ENCODE measurements around the gene TAX1BP3.
A peak's percentile ranks its signal among the peaks of the same experiment; 100 is the strongest.
"Not testable (repeated sequence)": the region's sequence is repeated elsewhere in the genome, so short reads cannot be mapped to it uniquely, and the experiment has no call there.

The TAX1BP3 gene

GRCh38 chr17:3668279-3669084 lies at the start of gene TAX1BP3, which contains the start of gene EMC6:
TAX1BP3 (minus strand) TSS chr17:3668578; CDS start chr17:3668526, 52 bp downstream.
EMC6 (plus strand) TSS chr17:3668812; CDS start chr17:3669147, 335 bp downstream.
- peak; percentile 92 to 93 for DNase-seq

DNA sequence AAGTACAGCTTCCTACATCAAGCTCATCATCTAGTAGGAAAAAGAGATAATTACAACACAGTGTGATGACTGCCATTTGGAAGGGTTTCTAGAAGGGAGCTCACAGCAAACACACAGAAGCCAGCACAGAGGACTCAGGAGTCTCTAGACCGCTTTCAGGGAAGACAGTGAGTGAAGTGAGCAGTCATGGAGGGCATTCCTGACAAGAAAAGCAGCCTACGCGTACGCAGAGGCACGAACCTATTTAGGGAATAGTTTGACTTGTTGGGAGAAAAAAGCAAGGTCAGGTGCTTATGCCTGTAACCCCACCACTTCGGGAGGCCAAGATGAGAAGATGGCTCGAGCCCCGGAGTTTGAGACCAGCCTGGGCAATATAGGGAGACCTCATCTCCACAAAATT lies 46.9 kb upstream of the TAX1BP3 start:
- DNase-seq: no peak

DNA sequence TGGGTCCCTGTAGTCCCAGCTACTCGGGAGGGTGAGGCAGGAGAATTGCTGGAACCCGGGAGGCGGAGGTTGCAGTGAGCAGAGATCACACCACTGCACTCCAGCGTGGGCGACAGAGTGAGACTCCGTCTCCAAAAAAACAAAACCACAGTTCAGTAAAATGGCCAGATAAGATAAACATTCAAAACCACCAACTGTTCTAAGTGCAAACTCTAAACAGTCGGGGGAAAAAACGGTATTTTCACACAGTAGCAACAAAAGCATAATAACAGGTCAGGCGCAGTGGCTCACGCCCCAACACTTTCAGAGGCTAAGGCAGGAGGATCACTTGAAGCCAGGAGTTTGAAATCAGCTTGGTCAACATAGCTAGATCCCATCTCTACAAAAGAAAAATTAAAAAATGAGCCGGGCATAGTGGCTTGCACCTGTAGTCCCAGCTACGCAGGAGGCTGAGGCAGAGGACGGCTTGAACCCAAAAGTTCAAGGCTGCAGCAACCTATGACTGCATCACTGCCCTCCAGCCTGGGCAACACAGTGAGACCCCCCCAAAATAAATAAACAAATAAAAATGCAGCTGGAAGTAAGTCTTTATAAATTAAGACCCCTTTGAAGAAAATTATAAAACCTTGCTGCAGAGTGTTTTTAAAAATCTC lies 44.6 kb upstream of the TAX1BP3 start:
- no peak for DNase-seq

- no peak for DNase-seq
Measured at GRCh38 chr17:3710951-3711383, 42.6 kb upstream of the TAX1BP3 start.

- no peak for DNase-seq
Measured at GRCh38 chr17:3708366-3708765, 40.0 kb upstream of the TAX1BP3 start.

DNA sequence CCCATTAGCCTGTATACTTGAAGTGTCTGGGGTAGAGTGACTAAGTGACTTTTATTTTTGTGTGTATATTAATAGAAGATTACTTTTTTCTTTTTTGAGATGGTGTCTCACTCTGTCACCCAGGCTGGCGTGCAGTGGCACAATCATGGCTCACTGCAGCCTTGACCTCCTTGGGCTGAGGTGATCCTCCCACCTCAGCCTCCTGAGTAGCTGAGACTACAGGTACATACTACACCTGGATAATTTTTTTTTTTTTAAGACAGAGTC lies 37.3 kb upstream of the TAX1BP3 start:
- DNase-seq: not testable (repeated sequence)

DNA sequence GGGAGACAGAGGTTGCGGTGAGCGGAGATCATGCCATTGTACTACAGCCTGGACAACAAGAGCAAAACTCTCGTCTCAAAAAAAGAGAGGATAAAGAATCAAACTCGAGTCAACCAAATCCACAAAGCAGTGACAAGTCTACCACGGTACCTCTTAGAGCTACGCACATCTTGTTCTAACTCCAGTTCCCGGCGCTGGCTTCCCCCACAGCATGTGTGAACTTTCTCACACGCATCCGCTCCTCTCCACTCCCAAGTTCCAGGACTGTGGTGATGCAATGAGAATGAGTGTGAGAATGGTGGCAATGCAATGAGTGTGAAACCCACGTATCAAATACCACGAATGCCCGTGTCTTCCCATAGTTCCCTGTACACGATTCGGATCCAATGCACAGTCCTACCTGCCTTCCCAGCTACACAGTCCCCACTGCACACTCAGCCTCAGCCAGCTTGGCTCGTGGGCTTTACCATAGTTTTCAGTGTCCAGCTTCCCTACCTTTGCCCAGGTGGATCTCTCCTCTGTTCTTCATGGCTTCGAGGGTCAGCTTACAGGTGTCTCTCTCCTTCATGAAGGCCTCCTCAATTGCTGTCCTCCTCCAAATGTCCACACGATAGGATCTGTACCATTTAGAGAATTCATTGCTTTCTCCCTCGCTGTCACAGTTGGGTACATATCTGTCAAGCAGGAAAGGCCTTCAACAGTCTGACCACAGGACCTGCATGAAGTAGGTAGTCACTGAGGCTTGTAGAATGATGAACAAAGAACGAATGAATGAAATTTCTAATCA lies 36.7 kb upstream of the TAX1BP3 start:
- no peak for DNase-seq

- DNase-seq: not testable (repeated sequence)
Measured at GRCh38 chr17:3702041-3702539, 33.7 kb upstream of the TAX1BP3 start.

GRCh38 chr17:3699951-3700350 lies 31.6 kb upstream of the TAX1BP3 start:
- no peak for DNase-seq

DNA sequence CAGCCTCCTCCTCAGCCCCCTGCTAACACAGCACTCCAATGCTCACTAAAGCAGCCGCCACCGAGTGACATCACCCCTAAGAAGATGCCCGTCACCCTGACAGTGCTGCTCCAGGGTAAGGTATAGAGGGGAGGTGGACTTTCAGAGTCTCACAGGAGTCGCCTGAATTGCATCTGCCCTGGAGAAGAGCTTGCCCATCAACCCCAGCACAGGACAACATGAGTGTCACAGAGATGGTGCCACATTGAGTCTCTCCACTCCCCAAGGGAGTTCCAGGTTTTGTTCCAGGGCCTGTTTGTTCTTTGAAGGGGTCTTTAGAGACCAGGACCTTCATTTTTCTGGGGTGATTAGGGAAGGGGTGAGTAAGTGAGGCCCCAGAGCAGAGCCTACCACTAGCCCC lies 29.8 kb upstream of the TAX1BP3 start:
- DNase-seq: no peak

- DNase-seq: no peak
Measured at GRCh38 chr17:3697103-3697476, 28.7 kb upstream of the TAX1BP3 start.

GRCh38 chr17:3695723-3696411 lies 27.5 kb upstream of the TAX1BP3 start, which contains the start of gene P2RX5:
P2RX5 (minus strand) TSS chr17:3696155; CDS start chr17:3696005, 150 bp downstream.
- no peak for DNase-seq

GRCh38 chr17:3695129-3695722 lies 26.8 kb upstream of the TAX1BP3 start:
- DNase-seq: no peak

DNA sequence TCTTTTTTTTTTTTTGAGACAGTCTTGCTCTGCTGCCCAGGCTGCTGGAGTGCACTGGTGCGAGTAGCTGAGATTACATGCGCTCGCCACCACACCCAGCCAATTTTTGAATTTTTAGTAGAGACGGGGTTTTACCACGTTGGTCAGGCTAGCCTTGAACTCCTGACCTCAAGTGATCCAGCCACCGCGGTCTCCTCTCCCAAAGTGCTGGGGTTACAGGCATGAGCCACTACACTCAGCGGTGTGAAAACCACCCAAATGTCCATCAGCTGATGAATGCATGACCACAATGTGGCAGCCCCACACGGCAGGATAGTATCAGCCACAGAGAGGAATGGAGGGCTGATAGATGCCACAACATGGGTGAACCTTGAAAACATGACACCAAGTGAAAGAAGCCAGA lies 25.5 kb upstream of the TAX1BP3 start:
- no peak for DNase-seq

DNA sequence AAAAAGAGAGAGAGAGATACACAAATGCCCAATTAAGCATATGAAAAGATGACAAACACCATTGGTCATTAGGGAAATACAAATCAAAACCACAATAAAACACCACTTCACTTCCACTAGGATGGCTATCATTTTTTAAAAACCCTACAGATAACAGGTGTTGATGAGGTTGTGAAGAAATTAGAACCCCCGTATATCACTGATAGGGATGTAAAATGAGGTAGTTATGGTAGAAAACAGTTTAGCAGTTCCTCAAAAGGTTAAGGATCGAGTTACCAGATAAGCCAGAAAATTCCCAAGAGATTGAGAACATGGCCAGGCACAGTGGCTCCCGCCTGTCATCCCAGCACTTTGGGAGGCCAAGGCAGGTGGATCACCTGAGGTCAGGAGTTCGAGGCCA lies 24.8 kb upstream of the TAX1BP3 start:
- no peak for DNase-seq

DNA sequence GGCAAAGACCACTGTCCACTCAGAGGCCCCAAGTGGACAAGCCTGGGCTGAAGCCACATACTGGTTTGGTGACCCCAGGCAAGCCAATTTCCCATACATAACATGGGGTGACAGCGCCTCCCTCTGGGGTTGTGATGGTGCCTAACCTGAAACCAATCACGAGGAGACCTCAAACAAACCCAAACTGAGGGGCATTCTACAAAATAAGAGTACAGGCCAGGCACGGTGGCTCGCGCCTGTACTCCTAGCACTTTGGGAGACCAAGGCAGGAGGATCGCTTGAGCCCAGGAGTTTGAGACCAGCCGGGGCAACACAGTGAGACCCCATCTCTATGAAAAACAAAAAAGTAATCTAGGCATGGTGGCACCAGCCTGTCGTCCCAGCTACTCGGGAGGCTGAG lies 24.0 kb upstream of the TAX1BP3 start:
- no peak for DNase-seq

- DNase-seq: no peak
Measured at GRCh38 chr17:3691617-3692067, 23.3 kb upstream of the TAX1BP3 start.

GRCh38 chr17:3690094-3690715 lies 21.8 kb upstream of the TAX1BP3 start:
- no peak for DNase-seq

DNA sequence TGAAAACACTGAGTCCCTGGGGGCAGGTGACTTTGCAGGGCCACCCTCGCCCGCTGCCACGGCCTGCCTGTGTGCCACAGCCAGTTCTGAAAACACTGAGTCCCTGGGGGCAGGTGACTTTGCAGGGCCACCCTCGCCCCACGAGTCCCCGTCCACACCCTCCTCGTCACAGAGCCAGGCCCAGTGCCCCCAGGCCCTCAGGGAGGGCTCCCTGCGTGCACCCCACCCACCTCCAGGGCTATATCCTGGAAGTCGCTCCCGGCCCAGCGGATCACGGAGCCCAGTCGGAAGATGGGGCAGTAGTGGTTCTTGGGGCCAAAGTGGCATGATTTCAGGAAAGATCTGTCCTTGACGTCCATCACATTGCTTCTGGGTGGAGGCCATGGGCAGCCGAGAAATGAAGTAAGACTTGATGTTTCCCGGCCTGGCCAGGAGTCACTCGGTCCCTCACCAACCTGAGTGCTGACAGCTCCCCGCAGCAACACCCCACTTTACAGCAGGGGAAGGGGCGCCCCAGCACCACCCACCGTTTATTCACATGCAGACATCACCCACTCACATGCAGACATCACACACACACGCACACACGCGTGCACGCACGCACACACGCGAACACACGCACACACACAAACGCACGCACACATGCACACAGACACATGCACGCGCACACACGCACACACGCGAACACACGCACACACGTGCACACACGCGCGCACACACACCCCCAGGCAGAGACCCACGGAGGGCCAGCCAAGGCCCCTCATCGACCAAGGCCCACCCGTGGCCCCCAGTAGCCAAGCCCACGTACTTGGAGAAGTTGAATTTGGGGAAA lies 21.1 kb upstream of the TAX1BP3 start:
- DNase-seq: no peak

DNA sequence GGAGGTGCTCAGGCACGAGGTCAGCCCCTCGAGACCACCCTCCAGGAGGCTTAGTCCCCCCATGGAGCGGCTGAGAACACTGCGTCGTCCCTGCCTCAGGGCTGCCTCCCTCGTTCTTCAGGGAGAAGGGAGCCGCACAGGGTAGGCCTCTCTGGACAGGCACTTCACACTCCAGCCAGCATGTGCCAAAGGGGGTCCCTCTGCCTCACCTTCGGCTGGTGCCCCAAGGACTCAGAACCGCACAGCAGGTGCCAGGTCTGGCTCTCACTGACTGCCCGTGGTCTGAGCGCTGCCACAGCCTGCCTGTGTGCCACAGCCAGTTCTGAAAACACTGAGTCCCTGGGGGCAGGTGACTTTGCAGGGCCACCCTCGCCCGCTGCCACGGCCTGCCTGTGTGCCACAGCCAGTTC lies 20.5 kb upstream of the TAX1BP3 start:
- no peak for DNase-seq

DNA sequence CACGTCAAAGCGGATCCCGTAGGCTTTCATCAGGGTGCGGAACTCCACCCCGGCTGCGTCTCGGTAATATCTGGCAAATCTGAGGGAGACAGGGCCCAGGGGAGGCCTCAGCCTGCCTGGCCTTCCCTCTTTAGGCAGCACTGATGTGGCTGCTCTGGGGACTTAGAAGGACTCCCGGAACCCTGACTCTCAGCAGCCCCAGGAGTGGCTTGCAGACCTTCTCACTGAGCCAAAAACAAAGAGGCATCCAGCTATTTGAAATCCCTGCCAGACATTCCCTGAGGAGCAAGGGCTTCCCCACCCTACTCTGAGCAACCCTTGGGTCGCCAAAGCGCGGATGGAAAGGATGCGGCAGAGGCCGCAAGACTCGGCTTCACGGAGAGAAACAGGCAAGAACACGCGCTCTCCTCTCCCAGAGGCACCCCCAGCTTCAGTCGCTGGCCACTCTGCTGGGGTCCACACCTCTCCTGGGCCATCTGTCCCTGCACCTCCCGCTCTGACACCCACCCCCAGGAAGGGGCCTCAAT lies 19.7 kb upstream of the TAX1BP3 start:
- no peak for DNase-seq

Measured in NCI-H2081 (cell line).